ENCODE results near the gene OSBPL1A.

DNA sequence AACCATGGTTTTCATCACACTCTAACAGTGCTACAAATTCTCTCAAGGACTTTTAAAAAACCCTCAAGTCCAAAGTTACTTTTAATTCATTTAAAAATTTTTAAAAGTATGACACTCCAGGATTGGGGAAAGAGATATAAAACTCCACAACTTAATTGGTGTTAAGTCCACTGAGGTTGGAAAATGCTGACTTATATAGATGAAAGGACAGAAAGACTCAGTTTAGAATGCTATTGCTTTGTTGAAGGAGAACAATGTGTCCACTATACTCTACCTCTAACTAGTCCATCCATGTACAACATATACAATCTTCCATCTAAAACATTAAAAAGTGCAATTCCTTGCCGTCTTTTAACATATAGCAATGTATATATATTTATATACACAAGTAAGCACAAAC is 217.6 kb downstream of the OSBPL1A start:
- TF ChIP-seq, protein P1, sequence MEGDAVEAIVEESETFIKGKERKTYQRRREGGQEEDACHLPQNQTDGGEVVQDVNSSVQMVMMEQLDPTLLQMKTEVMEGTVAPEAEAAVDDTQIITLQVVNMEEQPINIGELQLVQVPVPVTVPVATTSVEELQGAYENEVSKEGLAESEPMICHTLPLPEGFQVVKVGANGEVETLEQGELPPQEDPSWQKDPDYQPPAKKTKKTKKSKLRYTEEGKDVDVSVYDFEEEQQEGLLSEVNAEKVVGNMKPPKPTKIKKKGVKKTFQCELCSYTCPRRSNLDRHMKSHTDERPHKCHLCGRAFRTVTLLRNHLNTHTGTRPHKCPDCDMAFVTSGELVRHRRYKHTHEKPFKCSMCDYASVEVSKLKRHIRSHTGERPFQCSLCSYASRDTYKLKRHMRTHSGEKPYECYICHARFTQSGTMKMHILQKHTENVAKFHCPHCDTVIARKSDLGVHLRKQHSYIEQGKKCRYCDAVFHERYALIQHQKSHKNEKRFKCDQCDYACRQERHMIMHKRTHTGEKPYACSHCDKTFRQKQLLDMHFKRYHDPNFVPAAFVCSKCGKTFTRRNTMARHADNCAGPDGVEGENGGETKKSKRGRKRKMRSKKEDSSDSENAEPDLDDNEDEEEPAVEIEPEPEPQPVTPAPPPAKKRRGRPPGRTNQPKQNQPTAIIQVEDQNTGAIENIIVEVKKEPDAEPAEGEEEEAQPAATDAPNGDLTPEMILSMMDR (IDR thresholded peaks at IDR 0.05): no peak
- TF ChIP-seq HMGA2 (CRISPR knock-in tag; IDR thresholded peaks at IDR 0.05): no peak
- no peak for TF ChIP-seq NR2C2 (CRISPR knock-in tag; IDR thresholded peaks at IDR 0.05)
- no peak for TF ChIP-seq JUN (CRISPR knock-in tag; IDR thresholded peaks at IDR 0.05)
- no peak for TF ChIP-seq CBFB (CRISPR knock-in tag; IDR thresholded peaks at IDR 0.05; ENCODE audit: low read depth)
- no peak for TF ChIP-seq OVOL2 (CRISPR knock-in tag; IDR thresholded peaks at IDR 0.05; ENCODE audit: borderline replicate concordance)
- TF ChIP-seq, protein P2, sequence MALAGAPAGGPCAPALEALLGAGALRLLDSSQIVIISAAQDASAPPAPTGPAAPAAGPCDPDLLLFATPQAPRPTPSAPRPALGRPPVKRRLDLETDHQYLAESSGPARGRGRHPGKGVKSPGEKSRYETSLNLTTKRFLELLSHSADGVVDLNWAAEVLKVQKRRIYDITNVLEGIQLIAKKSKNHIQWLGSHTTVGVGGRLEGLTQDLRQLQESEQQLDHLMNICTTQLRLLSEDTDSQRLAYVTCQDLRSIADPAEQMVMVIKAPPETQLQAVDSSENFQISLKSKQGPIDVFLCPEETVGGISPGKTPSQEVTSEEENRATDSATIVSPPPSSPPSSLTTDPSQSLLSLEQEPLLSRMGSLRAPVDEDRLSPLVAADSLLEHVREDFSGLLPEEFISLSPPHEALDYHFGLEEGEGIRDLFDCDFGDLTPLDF (CRISPR knock-in tag; IDR thresholded peaks at IDR 0.05): no peak
- no peak for TF ChIP-seq ETV6 (CRISPR knock-in tag; IDR thresholded peaks at IDR 0.05)
- no peak for TF ChIP-seq CREM (CRISPR knock-in tag; IDR thresholded peaks at IDR 0.05)
- TF ChIP-seq, protein P3, sequence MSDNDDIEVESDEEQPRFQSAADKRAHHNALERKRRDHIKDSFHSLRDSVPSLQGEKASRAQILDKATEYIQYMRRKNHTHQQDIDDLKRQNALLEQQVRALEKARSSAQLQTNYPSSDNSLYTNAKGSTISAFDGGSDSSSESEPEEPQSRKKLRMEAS (CRISPR knock-in tag; IDR thresholded peaks at IDR 0.05): no peak
- TF ChIP-seq, protein P4, sequence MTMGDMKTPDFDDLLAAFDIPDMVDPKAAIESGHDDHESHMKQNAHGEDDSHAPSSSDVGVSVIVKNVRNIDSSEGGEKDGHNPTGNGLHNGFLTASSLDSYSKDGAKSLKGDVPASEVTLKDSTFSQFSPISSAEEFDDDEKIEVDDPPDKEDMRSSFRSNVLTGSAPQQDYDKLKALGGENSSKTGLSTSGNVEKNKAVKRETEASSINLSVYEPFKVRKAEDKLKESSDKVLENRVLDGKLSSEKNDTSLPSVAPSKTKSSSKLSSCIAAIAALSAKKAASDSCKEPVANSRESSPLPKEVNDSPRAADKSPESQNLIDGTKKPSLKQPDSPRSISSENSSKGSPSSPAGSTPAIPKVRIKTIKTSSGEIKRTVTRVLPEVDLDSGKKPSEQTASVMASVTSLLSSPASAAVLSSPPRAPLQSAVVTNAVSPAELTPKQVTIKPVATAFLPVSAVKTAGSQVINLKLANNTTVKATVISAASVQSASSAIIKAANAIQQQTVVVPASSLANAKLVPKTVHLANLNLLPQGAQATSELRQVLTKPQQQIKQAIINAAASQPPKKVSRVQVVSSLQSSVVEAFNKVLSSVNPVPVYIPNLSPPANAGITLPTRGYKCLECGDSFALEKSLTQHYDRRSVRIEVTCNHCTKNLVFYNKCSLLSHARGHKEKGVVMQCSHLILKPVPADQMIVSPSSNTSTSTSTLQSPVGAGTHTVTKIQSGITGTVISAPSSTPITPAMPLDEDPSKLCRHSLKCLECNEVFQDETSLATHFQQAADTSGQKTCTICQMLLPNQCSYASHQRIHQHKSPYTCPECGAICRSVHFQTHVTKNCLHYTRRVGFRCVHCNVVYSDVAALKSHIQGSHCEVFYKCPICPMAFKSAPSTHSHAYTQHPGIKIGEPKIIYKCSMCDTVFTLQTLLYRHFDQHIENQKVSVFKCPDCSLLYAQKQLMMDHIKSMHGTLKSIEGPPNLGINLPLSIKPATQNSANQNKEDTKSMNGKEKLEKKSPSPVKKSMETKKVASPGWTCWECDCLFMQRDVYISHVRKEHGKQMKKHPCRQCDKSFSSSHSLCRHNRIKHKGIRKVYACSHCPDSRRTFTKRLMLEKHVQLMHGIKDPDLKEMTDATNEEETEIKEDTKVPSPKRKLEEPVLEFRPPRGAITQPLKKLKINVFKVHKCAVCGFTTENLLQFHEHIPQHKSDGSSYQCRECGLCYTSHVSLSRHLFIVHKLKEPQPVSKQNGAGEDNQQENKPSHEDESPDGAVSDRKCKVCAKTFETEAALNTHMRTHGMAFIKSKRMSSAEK (CRISPR knock-in tag; IDR thresholded peaks at IDR 0.05; ENCODE audit: borderline replicate concordance): no peak
- no peak for TF ChIP-seq GABPB1 (CRISPR knock-in tag; IDR thresholded peaks at IDR 0.05)
- no peak for TF ChIP-seq TP53 (CRISPR knock-in tag; IDR thresholded peaks at IDR 0.05)
- TF ChIP-seq, protein P5, sequence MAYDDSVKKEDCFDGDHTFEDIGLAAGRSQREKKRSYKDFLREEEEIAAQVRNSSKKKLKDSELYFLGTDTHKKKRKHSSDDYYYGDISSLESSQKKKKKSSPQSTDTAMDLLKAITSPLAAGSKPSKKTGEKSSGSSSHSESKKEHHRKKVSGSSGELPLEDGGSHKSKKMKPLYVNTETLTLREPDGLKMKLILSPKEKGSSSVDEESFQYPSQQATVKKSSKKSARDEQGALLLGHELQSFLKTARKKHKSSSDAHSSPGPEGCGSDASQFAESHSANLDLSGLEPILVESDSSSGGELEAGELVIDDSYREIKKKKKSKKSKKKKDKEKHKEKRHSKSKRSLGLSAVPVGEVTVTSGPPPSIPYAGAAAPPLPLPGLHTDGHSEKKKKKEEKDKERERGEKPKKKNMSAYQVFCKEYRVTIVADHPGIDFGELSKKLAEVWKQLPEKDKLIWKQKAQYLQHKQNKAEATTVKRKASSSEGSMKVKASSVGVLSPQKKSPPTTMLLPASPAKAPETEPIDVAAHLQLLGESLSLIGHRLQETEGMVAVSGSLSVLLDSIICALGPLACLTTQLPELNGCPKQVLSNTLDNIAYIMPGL (CRISPR knock-in tag; IDR thresholded peaks at IDR 0.05): no peak

All from WTC11 (cell line).